Smooth muscle cell (in vitro differentiated cells): ENCODE results near the gene SEMA6B. TPM values are rescaled to one million over a fixed set of nuclear protein-coding genes. Genes with fewer than 3 reads are reported as not detected.

Experiments used
- DNase-seq: peaks from one replicate; lab custom pipeline; 2025; ENCODE audit not compliant: unreplicated experiment; lab: John Stamatoyannopoulos, UW
- H2AFZ ChIP-seq: fragments of 200-600 bp; sonication (generic); 2 replicates; pipeline ENCODE4 v1.6.0; 2016; ENCODE audit warnings: antibody characterized with exemption, low read depth, mild to moderate bottlenecking
- H3F3A ChIP-seq: fragments of 200-600 bp; sonication (generic); 2 replicates; pipeline ENCODE4 v1.6.0; 2017; ENCODE audit warnings: antibody characterized with exemption, low read depth
- H3K27ac ChIP-seq: fragments of 200-600 bp; sonication (generic); 2 replicates; pipeline ENCODE4 v1.5.1; 2016; ENCODE audit warnings: low read depth, mild to moderate bottlenecking
- H3K27me3 ChIP-seq: fragments of 200-600 bp; sonication (generic); 2 replicates; pipeline ENCODE4 v1.6.1; 2016; ENCODE audit warnings: low read depth, mild to moderate bottlenecking
- H3K36me3 ChIP-seq: fragments of 200-600 bp; sonication (generic); 2 replicates; pipeline ENCODE4 v1.5.1; 2016; ENCODE audit warnings: low read depth
- H3K4me1 ChIP-seq: fragments of 200-600 bp; sonication (generic); 2 replicates; pipeline ENCODE4 v1.5.1; 2016; ENCODE audit warnings: low read depth
- H3K4me2 ChIP-seq: fragments of 200-600 bp; sonication (generic); 2 replicates; pipeline ENCODE4 v1.6.0; 2016; ENCODE audit warnings: mild to moderate bottlenecking
- H3K4me3 ChIP-seq: fragments of 200-600 bp; sonication (generic); 2 replicates; pipeline ENCODE4 v1.5.1; 2016; ENCODE audit warnings: mild to moderate bottlenecking
- H3K79me2 ChIP-seq: fragments of 200-600 bp; sonication (generic); 2 replicates; pipeline ENCODE4 v1.6.0; 2016; ENCODE audit warnings: low read depth, mild to moderate bottlenecking
- H3K9ac ChIP-seq: fragments of 200-600 bp; sonication (generic); 2 replicates; pipeline ENCODE4 v1.6.0; 2016; ENCODE audit warnings: low read depth
- H3K9me3 ChIP-seq: fragments of 200-600 bp; sonication (generic); replicated peaks from 2 replicates; pipeline ENCODE4 v1.5.1; 2016; ENCODE audit warnings: low read depth
- H4K20me1 ChIP-seq: fragments of 200-600 bp; sonication (generic); 2 replicates; pipeline ENCODE4 v1.6.0; 2016; ENCODE audit warnings: low read depth
- WGBS: methylation state at CpG from one replicate; pipeline ENCODE4 v1.1.7; 2016; ENCODE audit warnings: low lambda C conversion rate; 5-methylcytosine and 5-hydroxymethylcytosine counted together
- polyA plus RNA-seq: library from polyadenylated mRNA; unstranded; fragments of >200 nt; fragmentation: Nextera tagmentation; extraction: Ambion mirVana; gene quantifications from 2 replicates; pipeline ENCODE4 v1.2.1, GENCODE V29; 2016
- total RNA-seq: library from RNA; depleted of rRNA; stranded (reverse); fragments of >200 nt; gene quantifications from 2 replicates; pipeline ENCODE4 v1.2.3, GENCODE V29; 2014
- TF ChIP-seq, protein P1 (sequence below): fragments of 200-600 bp; sonication (generic); IDR thresholded peaks from 2 replicates; pipeline ENCODE4 v1.5.1; 2017; ENCODE audit warnings: borderline replicate concordance, mild to moderate bottlenecking, antibody characterized with exemption; ENCODE audit not compliant: insufficient read depth, poor library complexity, severe bottlenecking

SEMA6B gene
- total and polyA plus RNA-seq, 2 experiments from 2014 or later: 0.63 to 1.9 TPM

DNA sequence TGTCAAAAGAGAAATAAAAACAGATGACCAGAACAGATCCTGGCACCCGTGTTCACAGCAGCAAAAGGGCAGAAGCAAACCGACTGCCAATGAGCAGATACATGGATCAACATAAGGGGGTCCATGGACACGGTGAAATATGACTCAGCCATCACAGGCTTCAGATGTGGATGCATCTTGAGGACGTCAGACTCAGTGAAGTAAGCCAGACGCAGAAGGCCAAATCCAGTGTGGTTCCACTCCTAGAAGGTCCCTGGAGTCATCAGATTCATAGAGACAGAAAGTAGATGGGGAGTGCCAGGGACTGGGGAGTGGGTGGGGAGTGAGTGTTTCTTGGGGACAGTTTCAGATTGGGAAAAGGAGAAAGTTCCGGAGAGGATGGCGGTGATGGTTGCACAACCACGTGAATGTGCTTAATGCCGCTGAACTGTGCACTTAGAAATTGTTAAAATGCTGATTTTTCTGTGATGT lies 28.8 kb upstream of the SEMA6B start:
- TF ChIP-seq, protein P1, sequence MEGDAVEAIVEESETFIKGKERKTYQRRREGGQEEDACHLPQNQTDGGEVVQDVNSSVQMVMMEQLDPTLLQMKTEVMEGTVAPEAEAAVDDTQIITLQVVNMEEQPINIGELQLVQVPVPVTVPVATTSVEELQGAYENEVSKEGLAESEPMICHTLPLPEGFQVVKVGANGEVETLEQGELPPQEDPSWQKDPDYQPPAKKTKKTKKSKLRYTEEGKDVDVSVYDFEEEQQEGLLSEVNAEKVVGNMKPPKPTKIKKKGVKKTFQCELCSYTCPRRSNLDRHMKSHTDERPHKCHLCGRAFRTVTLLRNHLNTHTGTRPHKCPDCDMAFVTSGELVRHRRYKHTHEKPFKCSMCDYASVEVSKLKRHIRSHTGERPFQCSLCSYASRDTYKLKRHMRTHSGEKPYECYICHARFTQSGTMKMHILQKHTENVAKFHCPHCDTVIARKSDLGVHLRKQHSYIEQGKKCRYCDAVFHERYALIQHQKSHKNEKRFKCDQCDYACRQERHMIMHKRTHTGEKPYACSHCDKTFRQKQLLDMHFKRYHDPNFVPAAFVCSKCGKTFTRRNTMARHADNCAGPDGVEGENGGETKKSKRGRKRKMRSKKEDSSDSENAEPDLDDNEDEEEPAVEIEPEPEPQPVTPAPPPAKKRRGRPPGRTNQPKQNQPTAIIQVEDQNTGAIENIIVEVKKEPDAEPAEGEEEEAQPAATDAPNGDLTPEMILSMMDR: no peak
- Histone ChIP-seq H3F3A (peaks cover 16% of the 10 kb centered on the region), H3K4me3 (no peak overlapping the region), H3K27me3 (no peaks in the 10 kb centered on the region), H3K9me3 (no peaks in the 10 kb centered on the region), H3K27ac (peak overlapping the region; percentile 78), H2AFZ (no peak overlapping the region), H4K20me1 (no peaks in the 10 kb centered on the region), H3K4me2 (peak overlapping the region; percentile 69), H3K9ac (no peak overlapping the region), H3K79me2 (no peaks in the 10 kb centered on the region), H3K36me3 (no peaks in the 10 kb centered on the region), H3K4me1 (no peaks in the 10 kb centered on the region)
- 14% methylated on average over 9 of the region's 9 CpGs for WGBS
- DNase-seq: no peak

DNA sequence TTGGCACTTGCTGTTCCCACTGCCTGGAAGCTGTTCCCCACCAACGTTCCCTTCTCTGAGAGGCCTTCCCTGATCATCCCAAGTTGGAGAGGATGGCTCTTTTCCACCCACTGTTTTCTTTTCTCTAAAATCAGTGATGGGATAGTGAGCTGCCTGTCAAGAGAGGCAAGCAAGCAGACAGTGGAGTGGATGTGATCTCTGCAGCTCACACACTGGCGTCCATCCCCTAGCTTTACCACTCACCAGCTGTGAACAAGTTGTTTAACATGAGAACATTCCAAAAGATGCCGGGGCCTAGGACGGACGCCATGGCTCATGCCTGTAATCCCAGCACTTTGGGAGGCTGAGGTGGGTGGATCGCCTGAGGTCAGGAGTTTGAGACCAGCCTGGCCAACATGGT lies 28.0 kb upstream of the SEMA6B start:
- no peak overlapping the region for H3K9ac ChIP-seq

DNA sequence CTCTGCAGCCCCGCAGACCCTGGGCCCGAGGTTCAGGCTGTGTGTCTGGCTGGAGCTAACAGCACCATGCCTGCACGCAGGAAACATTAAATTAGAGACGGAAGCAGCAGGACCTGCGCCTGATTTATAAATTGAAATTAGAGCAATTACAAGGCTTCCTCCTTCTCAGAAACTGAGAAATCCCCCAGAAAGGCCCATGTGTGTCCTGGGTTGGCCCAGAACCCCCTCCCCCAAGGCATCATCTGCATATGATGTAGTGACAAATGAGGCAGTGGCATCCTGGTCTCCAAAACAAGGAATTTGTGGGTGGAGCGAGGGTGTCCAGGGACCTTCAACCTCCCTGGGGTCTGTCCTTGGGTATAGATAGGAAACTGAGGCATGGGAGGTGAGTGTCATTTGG lies 27.2 kb upstream of the SEMA6B start:
- H4K20me1 ChIP-seq: no peaks in the 10 kb centered on the region
- WGBS: 87% methylated on average over 6 of the region's 6 CpGs
- H3K79me2 ChIP-seq: no peaks in the 10 kb centered on the region
- H3K27me3 ChIP-seq: no peaks in the 10 kb centered on the region
- H3F3A ChIP-seq: peaks cover 17% of the 10 kb centered on the region
- H3K4me3 ChIP-seq: no peak overlapping the region
- H2AFZ ChIP-seq: no peak overlapping the region
- DNase-seq: no peak
- no peaks in the 10 kb centered on the region for H3K4me1 ChIP-seq
- no peak overlapping the region for H3K27ac ChIP-seq
- TF ChIP-seq, protein P1: no peak
- no peak overlapping the region for H3K4me2 ChIP-seq
- no peaks in the 10 kb centered on the region for H3K9me3 ChIP-seq
- no peak overlapping the region for H3K9ac ChIP-seq
- no peaks in the 10 kb centered on the region for H3K36me3 ChIP-seq

More for the DNA sequence above, 28.0 kb upstream of the SEMA6B start:
- H3K27me3 ChIP-seq: no peaks in the 10 kb centered on the region
- no peak overlapping the region for H2AFZ ChIP-seq
- no peak for DNase-seq
- peaks cover 17% of the 10 kb centered on the region for H3F3A ChIP-seq
- H3K4me2 ChIP-seq: no peak overlapping the region
- H3K4me1 ChIP-seq: no peaks in the 10 kb centered on the region
- H3K27ac ChIP-seq: peak overlapping the region; percentile 78
- H3K9me3 ChIP-seq: no peaks in the 10 kb centered on the region
- H3K79me2 ChIP-seq: no peaks in the 10 kb centered on the region
- no peaks in the 10 kb centered on the region for H4K20me1 ChIP-seq
- no peak overlapping the region for H3K4me3 ChIP-seq
- WGBS: 70% methylated on average over 6 of the region's 6 CpGs
- TF ChIP-seq, protein P1: no peak
- H3K36me3 ChIP-seq: no peaks in the 10 kb centered on the region

DNA sequence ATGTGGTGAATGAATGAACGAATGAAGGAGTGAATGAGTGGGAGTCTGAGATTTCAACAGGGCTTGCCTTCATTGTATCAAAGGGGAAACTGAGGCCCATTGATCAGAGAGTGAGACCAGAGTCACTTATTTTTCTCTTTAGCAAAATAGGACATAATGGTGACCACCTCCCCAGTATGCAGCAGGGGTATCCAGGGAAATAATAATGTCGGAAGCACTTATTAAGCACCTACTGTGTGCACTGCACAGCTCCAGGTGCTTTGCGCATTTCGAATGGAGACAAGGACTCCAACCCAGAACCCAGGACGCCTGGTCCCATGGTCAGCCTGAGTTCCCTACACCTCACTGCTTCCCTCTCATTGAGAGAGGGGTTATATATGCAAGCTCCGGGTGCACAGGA lies 26.8 kb upstream of the SEMA6B start:
- Histone ChIP-seq H3K9me3 (no peaks in the 10 kb centered on the region), H3K4me2 (no peak overlapping the region), H3K27ac (no peak overlapping the region), H4K20me1 (no peaks in the 10 kb centered on the region), H3K4me1 (no peaks in the 10 kb centered on the region), H3K27me3 (no peaks in the 10 kb centered on the region), H3K4me3 (no peak overlapping the region), H3K79me2 (no peaks in the 10 kb centered on the region), H3K36me3 (no peaks in the 10 kb centered on the region), H3K9ac (no peak overlapping the region), H3F3A (peaks cover 17% of the 10 kb centered on the region), H2AFZ (no peak overlapping the region)
- TF ChIP-seq, protein P1: no peak
- WGBS: 60% methylated on average over 6 of the region's 6 CpGs
- DNase-seq: no peak
